GM19193 (cell line): ENCODE data around the gene TUT4.

Source experiments
- POLR2A ChIP-seq: IDR thresholded peaks from 4 replicates; pipeline ENCODE4 v1.6.1; 2011; ENCODE audit not compliant: insufficient read depth, insufficient read length; ENCODE audit errors: extremely low read depth

Gene TUT4

GRCh38 chr1:52530563-52531144 lies 22.2 kb downstream of the TUT4 start:
- no peak for TF ChIP-seq POLR2A

- TF ChIP-seq POLR2A: no peak
These were observed 29.5 kb downstream of the TUT4 start for GRCh38 chr1:52523376-52523775.

- no peak for TF ChIP-seq POLR2A
These were observed 32.7 kb downstream of the TUT4 start for GRCh38 chr1:52520148-52520547.

GRCh38 chr1:52518962-52519361 lies 33.9 kb downstream of the TUT4 start:
- no peak for TF ChIP-seq POLR2A

GRCh38 chr1:52511851-52512615 lies 40.9 kb downstream of the TUT4 start:
- no peak for TF ChIP-seq POLR2A

GRCh38 chr1:52511439-52511838 lies 41.5 kb downstream of the TUT4 start:
- TF ChIP-seq POLR2A: no peak

GRCh38 chr1:52506920-52507546 lies 45.9 kb downstream of the TUT4 start:
- no peak for TF ChIP-seq POLR2A

- TF ChIP-seq POLR2A: no peak
These were observed 46.5 kb downstream of the TUT4 start for GRCh38 chr1:52506349-52506748.

GRCh38 chr1:52504720-52505119 lies 48.2 kb downstream of the TUT4 start:
- no peak for TF ChIP-seq POLR2A

- no peak for TF ChIP-seq POLR2A
These were observed 49.2 kb downstream of the TUT4 start for GRCh38 chr1:52503706-52504105.

- no peak for TF ChIP-seq POLR2A
These were observed 50.1 kb downstream of the TUT4 start for GRCh38 chr1:52502789-52503188.

GRCh38 chr1:52487632-52488031 lies 65.3 kb downstream of the TUT4 start:
- no peak for TF ChIP-seq POLR2A

- no peak for TF ChIP-seq POLR2A
These were observed 70.4 kb downstream of the TUT4 start for GRCh38 chr1:52482326-52483004.

- TF ChIP-seq POLR2A: no peak
These were observed 73.8 kb downstream of the TUT4 start for GRCh38 chr1:52479076-52479475.

- TF ChIP-seq POLR2A: no peak
These were observed 75.0 kb downstream of the TUT4 start for GRCh38 chr1:52477876-52478275.
